ENCODE results near the gene DPEP2. TPM values are rescaled to one million over a fixed set of nuclear protein-coding genes. Genes with fewer than 3 reads are reported as not detected.

The DPEP2 gene
- total and polyA plus RNA-seq, 2 of the 13 experiments (the other 11 are each of a cell fraction or from before 2014, with no cell fraction given), result 0.18 TPM; not detected in 1

GRCh38 chr16:68040506-68041288 is 41.4 kb upstream of the DPEP2 start (continued):
- TF ChIP-seq CSRNP1 (CRISPR knock-in tag; IDR thresholded peaks at IDR 0.05) (no peak), POLR2AphosphoS5 (IDR thresholded peaks at IDR 0.05; ENCODE audit: low read depth, low read length) (no peak), ARID2 (CRISPR knock-in tag; IDR thresholded peaks at IDR 0.05; ENCODE audit: borderline replicate concordance) (no peak), MAX (IDR thresholded peaks at IDR 0.05) (no peak; the same call in 1 of the 2 replicates), ZNF790 (CRISPR knock-in tag; IDR thresholded peaks at IDR 0.05; ENCODE audit: borderline replicate concordance) (no peak), REXO4 (CRISPR knock-in tag; IDR thresholded peaks at IDR 0.05; ENCODE audit: borderline replicate concordance) (no peak), ZNF83 (CRISPR knock-in tag; IDR thresholded peaks at IDR 0.05; ENCODE audit: borderline replicate concordance) (no peak), ZNF678 (CRISPR knock-in tag; IDR thresholded peaks at IDR 0.05) (0 out of 2 replicates have a peak, but pooled peaks have one; percentile 61), TAF15 (IDR thresholded peaks at IDR 0.05; ENCODE audit: low read depth, low read length, poor library complexity, severe bottlenecking) (no peak), PATZ1 (CRISPR knock-in tag; IDR thresholded peaks at IDR 0.05) (peak; percentile 94), NRL (CRISPR knock-in tag; IDR thresholded peaks at IDR 0.05; ENCODE audit: borderline replicate concordance) (no peak), RFX1 (IDR thresholded peaks at IDR 0.05) (no peak), ZNF207 (IDR thresholded peaks at IDR 0.05; ENCODE audit: borderline replicate concordance) (no peak), MBD4 (IDR thresholded peaks at IDR 0.05; ENCODE audit: borderline replicate concordance, low read length) (no peak), ZNF569 (CRISPR knock-in tag; IDR thresholded peaks at IDR 0.05; ENCODE audit: borderline replicate concordance) (no peak), ZMAT3 (CRISPR knock-in tag; conservative IDR thresholded peaks at IDR 0.05) (no peak), XRCC5 (optimal IDR thresholded peaks at IDR 0.05; ENCODE audit: low read length) (peak; percentile 70), ZNF670 (CRISPR knock-in tag; IDR thresholded peaks at IDR 0.05; ENCODE audit: borderline replicate concordance) (no peak), NFATC3 (CRISPR knock-in tag; IDR thresholded peaks at IDR 0.05) (no peak), SRSF9 (IDR thresholded peaks at IDR 0.05; ENCODE audit: borderline replicate concordance, insufficient read depth, low read depth, low read length, poor library complexity, severe bottlenecking) (no peak), ZNF253 (CRISPR knock-in tag; IDR thresholded peaks at IDR 0.05; ENCODE audit: borderline replicate concordance) (no peak), XBP1 (CRISPR knock-in tag; IDR thresholded peaks at IDR 0.05) (no peak), SPEN (CRISPR knock-in tag; IDR thresholded peaks at IDR 0.05; ENCODE audit: low read depth) (no peak)
- TF ChIP-seq, protein P1, sequence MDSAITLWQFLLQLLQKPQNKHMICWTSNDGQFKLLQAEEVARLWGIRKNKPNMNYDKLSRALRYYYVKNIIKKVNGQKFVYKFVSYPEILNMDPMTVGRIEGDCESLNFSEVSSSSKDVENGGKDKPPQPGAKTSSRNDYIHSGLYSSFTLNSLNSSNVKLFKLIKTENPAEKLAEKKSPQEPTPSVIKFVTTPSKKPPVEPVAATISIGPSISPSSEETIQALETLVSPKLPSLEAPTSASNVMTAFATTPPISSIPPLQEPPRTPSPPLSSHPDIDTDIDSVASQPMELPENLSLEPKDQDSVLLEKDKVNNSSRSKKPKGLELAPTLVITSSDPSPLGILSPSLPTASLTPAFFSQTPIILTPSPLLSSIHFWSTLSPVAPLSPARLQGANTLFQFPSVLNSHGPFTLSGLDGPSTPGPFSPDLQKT (CRISPR knock-in tag; IDR thresholded peaks at IDR 0.05; ENCODE audit: borderline replicate concordance), result no peak

Measured in HepG2 (cell line).